Measurements from ENCODE around the gene CHTOP.

DNA sequence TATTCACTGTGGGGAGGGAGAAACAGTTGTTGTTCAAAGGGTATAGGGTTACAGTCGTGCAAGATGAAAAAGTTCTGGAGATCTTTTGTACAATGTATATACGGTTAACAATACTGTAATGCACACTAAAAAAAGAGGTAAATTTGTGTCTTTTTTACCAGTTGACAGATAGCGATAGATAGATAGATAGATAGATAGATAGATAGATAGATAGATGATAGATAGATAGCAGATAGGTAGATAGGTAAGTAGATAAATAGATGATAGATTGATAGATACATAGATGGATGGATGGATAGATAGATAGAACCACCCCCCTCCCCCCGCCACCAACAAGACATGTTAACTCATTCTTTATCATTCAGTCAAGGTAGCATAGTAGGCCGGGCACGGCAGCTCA is 31.1 kb upstream of the CHTOP start:
- TF ChIP-seq, protein P1, sequence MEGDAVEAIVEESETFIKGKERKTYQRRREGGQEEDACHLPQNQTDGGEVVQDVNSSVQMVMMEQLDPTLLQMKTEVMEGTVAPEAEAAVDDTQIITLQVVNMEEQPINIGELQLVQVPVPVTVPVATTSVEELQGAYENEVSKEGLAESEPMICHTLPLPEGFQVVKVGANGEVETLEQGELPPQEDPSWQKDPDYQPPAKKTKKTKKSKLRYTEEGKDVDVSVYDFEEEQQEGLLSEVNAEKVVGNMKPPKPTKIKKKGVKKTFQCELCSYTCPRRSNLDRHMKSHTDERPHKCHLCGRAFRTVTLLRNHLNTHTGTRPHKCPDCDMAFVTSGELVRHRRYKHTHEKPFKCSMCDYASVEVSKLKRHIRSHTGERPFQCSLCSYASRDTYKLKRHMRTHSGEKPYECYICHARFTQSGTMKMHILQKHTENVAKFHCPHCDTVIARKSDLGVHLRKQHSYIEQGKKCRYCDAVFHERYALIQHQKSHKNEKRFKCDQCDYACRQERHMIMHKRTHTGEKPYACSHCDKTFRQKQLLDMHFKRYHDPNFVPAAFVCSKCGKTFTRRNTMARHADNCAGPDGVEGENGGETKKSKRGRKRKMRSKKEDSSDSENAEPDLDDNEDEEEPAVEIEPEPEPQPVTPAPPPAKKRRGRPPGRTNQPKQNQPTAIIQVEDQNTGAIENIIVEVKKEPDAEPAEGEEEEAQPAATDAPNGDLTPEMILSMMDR (IDR thresholded peaks at IDR 0.05; ENCODE audit: low read depth, low read length), result no peak
- TF ChIP-seq EZH2phosphoT487 (IDR thresholded peaks at IDR 0.05; ENCODE audit: low read depth), result no peak
